Measurements from ENCODE around the gene SMC6.

The SMC6 gene

DNA sequence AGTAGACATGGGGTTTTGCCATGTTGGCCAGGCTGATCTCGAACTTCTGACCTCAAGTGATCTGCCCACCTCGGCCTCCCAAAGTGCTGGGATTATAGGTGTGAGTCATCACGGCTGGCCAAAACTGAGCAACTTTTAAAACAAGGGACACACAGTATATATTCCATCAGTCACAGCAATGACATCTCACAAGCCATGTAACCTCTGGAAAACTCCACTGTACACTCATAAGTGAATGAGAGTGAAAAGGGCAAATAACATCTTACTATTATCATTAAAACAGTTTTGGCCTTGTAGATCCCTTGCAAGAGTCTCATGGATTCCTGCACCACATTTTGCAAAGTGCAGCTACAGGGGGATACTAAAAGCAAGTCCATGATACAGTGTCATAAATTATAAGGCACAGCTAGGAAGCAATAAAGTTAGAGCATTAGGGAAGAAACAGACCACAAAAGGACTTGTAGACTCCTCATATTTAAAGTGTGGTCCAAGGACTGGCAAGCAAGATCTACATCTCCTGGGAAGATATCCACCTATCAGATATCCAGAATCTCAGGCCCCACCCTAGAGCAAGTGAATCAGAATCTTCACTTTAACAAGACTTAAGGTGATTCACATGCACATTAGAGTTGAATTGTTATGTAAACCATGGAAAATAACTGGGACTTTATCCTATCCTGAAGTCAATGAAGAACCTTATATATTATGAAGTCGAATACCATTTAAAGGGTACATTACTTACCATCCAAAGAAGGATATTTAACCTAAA is 5.7 kb downstream of the SMC6 start:
- Histone ChIP-seq H3K27ac (ENCODE audit: low read depth, low read length, severe bottlenecking) (no peak overlapping the region), H3K9me3 (ENCODE audit: control insufficient read depth, low read length) (no peaks in the 10 kb centered on the region), H3K4me1 (ENCODE audit: control insufficient read depth, insufficient read depth, low read length, poor library complexity, severe bottlenecking) (peaks cover 3% of the 10 kb centered on the region), H3K36me3 (ENCODE audit: control insufficient read depth, insufficient read depth, low read length) (peaks cover 25% of the 10 kb centered on the region), H3K4me3 (ENCODE audit: extremely low read depth, insufficient read depth, low read length, poor library complexity, severe bottlenecking) (no peak overlapping the region)
- WGBS, 2 experiments (ENCODE audit: insufficient coverage in 2 of 2) = 100% methylated on average over 1 to 2 of the region's 4 CpGs

DNA sequence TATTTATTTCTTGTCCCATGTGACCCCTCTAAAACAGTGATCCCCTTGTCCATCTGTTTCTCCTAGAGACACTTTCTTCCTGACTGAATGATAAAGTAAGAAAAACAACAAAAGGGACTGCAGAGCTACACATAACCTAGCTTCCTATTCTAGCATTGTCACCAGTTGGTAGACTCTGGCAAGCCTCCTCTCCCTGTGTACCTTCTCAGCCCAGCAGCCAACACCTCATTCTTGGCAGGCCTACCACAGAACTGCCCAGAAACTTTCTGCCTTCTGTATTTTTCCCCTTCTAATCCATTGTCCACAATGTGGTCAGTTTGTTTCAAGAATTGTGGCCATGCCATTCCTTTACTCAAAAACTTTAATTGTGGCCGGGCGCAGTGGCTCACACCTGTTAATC is 13.4 kb downstream of the SMC6 start:
- no peaks in the 10 kb centered on the region for H3K4me1 ChIP-seq (ENCODE audit: control insufficient read depth, insufficient read depth, low read length, poor library complexity, severe bottlenecking)
- 100% methylated on average over 2 of the region's 2 CpGs for WGBS, 2 experiments (ENCODE audit: insufficient coverage in 2 of 2)
- no peaks in the 10 kb centered on the region for H3K9me3 ChIP-seq (ENCODE audit: control insufficient read depth, low read length)
- H3K27ac ChIP-seq (ENCODE audit: low read depth, low read length, severe bottlenecking) = no peak overlapping the region
- H3K4me3 ChIP-seq (ENCODE audit: extremely low read depth, insufficient read depth, low read length, poor library complexity, severe bottlenecking) = no peak overlapping the region
- peaks cover 86% of the 10 kb centered on the region for H3K36me3 ChIP-seq (ENCODE audit: control insufficient read depth, insufficient read depth, low read length)

DNA sequence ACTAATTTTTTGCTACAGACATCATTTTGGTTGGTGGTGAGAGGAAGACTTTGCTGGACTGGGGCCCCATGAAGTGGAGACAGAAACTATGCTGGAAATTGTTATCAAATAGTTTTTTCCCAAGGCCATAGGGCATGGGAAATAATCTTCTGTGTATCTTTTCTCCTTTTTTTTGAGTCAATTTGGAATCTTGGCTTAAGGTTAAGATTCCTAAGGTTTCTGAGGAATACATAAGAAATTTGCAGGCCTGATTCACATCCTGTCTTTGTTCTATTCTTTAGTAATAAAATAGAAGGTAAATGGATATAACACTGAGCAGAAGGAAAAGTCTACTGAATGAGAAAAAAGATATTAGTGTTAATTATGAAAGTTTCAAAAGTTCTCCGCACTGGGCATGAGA is 16.6 kb downstream of the SMC6 start:
- 100% methylated on average over 1 of the region's 1 CpG for WGBS, 2 experiments (ENCODE audit: insufficient coverage in 2 of 2)
- peaks cover 87% of the 10 kb centered on the region for H3K36me3 ChIP-seq (ENCODE audit: control insufficient read depth, insufficient read depth, low read length)

DNA sequence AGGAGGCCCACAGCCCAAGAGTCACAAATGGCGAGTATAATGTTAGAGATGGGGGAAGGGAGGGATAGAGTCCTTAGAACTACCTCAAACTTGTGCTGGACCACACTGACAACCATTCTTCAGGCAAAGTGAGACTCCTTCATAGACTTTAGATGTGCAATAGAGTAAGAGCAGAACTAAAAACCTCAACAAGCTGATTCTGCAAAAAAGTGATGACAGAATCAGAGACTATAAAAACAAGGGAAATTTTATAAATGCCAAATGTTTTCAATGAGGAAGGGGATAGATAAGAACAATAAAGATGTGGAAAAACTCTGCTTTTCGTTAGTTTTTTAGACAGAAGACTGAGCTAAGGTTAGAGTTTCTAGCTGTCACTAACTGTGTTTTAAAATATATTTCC is 17.7 kb downstream of the SMC6 start:
- 89% methylated on average over 1 of the region's 2 CpGs; no CpG with 5 or more reads in 1 of the 2 experiments for WGBS, 2 experiments (ENCODE audit: insufficient coverage in 2 of 2)
- no peaks in the 10 kb centered on the region for H3K9me3 ChIP-seq (ENCODE audit: control insufficient read depth, low read length)
- no peaks in the 10 kb centered on the region for H3K4me1 ChIP-seq (ENCODE audit: control insufficient read depth, insufficient read depth, low read length, poor library complexity, severe bottlenecking)
- no peak overlapping the region for H3K4me3 ChIP-seq (ENCODE audit: extremely low read depth, insufficient read depth, low read length, poor library complexity, severe bottlenecking)
- H3K36me3 ChIP-seq (ENCODE audit: control insufficient read depth, insufficient read depth, low read length) = peaks cover 89% of the 10 kb centered on the region
- no peak overlapping the region for H3K27ac ChIP-seq (ENCODE audit: low read depth, low read length, severe bottlenecking)

More for the DNA sequence above, 16.6 kb downstream of the SMC6 start:
- Histone ChIP-seq H3K27ac (ENCODE audit: low read depth, low read length, severe bottlenecking) (no peak overlapping the region), H3K4me3 (ENCODE audit: extremely low read depth, insufficient read depth, low read length, poor library complexity, severe bottlenecking) (no peak overlapping the region), H3K4me1 (ENCODE audit: control insufficient read depth, insufficient read depth, low read length, poor library complexity, severe bottlenecking) (no peaks in the 10 kb centered on the region), H3K9me3 (ENCODE audit: control insufficient read depth, low read length) (no peaks in the 10 kb centered on the region)

DNA sequence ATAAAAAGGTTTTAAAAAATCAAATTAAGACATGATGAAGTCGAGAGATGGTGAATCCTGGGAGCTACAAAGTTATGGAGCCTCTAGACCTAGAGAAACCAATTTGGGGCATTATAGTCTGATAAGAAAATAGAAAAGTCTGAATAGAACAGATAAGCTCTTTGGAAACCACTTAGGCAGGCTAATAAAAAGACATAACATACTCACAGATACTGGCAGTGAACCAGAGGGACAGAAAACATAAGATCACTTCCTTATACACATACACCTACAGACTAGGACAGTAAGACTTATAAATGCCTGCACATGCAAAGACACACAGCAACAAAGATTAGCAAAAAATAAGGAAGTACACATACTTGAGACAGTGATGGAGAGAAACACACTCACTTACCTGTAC is 20.0 kb downstream of the SMC6 start:
- H3K9me3 ChIP-seq (ENCODE audit: control insufficient read depth, low read length) = no peaks in the 10 kb centered on the region
- no peak overlapping the region for H3K4me3 ChIP-seq (ENCODE audit: extremely low read depth, insufficient read depth, low read length, poor library complexity, severe bottlenecking)
- no CpG with 5 or more reads among the region's 1 CpG for WGBS, 2 experiments (ENCODE audit: insufficient coverage in 2 of 2)
- no peaks in the 10 kb centered on the region for H3K4me1 ChIP-seq (ENCODE audit: control insufficient read depth, insufficient read depth, low read length, poor library complexity, severe bottlenecking)
- H3K36me3 ChIP-seq (ENCODE audit: control insufficient read depth, insufficient read depth, low read length) = peaks cover 89% of the 10 kb centered on the region
- no peak overlapping the region for H3K27ac ChIP-seq (ENCODE audit: low read depth, low read length, severe bottlenecking)

DNA sequence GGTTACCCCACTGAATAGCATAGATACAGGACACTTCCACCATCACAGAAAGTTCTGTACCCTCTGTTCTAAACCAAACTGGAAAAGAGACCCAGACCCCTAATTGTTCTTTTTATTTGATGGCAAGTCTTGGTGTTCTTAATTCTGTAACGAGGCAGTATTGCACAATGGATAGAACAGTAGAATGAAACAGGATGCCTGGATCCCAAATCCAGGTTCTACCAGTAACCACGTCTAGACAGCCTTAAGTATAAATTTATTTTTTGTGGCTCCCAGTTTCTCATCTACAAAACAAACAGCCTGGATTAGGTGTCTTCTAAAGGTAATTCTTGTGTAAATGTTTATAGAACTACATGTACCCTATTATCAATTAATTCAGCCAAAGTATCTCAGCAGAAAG is 23.7 kb downstream of the SMC6 start:
- Histone ChIP-seq H3K27ac (ENCODE audit: low read depth, low read length, severe bottlenecking) (no peak overlapping the region), H3K9me3 (ENCODE audit: control insufficient read depth, low read length) (no peaks in the 10 kb centered on the region), H3K4me3 (ENCODE audit: extremely low read depth, insufficient read depth, low read length, poor library complexity, severe bottlenecking) (no peak overlapping the region), H3K36me3 (ENCODE audit: control insufficient read depth, insufficient read depth, low read length) (peaks cover 77% of the 10 kb centered on the region), H3K4me1 (ENCODE audit: control insufficient read depth, insufficient read depth, low read length, poor library complexity, severe bottlenecking) (no peaks in the 10 kb centered on the region)
- no CpG with 5 or more reads among the region's 2 CpGs for WGBS, 2 experiments (ENCODE audit: insufficient coverage in 2 of 2)

DNA sequence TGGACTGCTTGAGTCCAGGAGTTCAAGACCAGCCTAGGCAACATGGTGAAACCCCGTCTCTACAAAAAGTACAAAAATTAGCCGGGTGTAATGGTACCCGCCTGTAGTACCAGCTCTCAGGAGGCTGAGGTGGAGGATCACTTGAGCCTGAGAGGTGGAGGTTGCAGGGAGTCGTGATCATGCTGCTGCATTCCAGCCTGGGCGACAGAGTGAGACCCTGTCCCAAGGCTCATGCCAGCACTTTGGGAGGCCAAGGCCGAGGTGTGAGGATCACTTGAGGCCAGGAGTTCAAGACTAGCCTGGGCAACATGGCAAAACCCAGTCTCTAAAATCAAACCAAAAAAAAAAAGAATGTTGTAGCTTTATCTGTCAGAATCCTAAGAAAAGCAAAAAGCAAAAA is 25.4 kb downstream of the SMC6 start:
- H3K36me3 ChIP-seq (ENCODE audit: control insufficient read depth, insufficient read depth, low read length) = peaks cover 71% of the 10 kb centered on the region

DNA sequence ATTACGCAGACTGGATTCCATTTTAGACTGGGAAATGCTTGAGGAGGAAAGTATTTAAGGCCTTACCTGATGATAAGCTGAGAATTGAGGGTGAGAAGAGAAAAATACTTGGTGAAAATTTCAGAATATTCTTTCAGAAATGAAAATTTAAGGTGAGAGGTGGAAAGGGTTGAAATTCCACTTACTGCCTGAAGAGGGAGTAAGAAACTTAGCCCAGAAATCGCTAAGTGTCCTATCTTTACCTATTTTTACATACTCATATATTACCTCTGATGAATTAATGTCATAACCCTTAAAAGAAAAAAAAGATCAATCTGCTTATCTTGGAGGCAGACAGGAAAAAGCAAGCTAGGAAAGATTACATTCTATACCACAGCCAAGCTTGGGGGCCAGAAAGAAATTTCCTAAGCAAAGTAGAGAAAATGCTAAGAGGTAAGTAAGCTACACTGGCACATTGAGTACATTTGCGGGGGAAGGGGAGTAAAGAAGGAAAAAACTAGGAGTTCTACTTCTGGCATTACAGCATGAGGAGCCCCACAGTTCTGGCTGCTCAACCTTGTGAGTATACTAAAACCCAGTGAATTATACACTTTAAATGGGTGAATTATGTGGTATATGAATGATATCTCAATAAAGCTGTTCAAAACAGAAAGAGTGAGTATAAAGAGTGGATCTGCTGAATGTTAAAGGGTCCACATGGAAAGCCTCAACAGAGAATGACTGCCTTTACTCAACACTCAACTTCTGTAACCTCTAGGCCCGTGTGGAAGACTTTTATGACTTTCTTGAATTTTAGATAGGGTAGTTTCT is 33.8 kb downstream of the SMC6 start:
- H3K9me3 ChIP-seq (ENCODE audit: control insufficient read depth, low read length) = no peaks in the 10 kb centered on the region
- 83 to 92% methylated on average over 1 to 2 of the region's 4 CpGs for WGBS, 2 experiments (ENCODE audit: insufficient coverage in 2 of 2)
- no peak overlapping the region for H3K27ac ChIP-seq (ENCODE audit: low read depth, low read length, severe bottlenecking)
- peaks cover 78% of the 10 kb centered on the region for H3K36me3 ChIP-seq (ENCODE audit: control insufficient read depth, insufficient read depth, low read length)
- H3K4me1 ChIP-seq (ENCODE audit: control insufficient read depth, insufficient read depth, low read length, poor library complexity, severe bottlenecking) = peaks cover 10% of the 10 kb centered on the region
- H3K4me3 ChIP-seq (ENCODE audit: extremely low read depth, insufficient read depth, low read length, poor library complexity, severe bottlenecking) = no peak overlapping the region

More for the DNA sequence above, 25.4 kb downstream of the SMC6 start:
- H3K27ac ChIP-seq (ENCODE audit: low read depth, low read length, severe bottlenecking) = no peak overlapping the region
- no peaks in the 10 kb centered on the region for H3K4me1 ChIP-seq (ENCODE audit: control insufficient read depth, insufficient read depth, low read length, poor library complexity, severe bottlenecking)
- no peak overlapping the region for H3K4me3 ChIP-seq (ENCODE audit: extremely low read depth, insufficient read depth, low read length, poor library complexity, severe bottlenecking)
- WGBS, 2 experiments (ENCODE audit: insufficient coverage in 2 of 2) = 94 to 96% methylated on average over 6 of the region's 6 CpGs
- H3K9me3 ChIP-seq (ENCODE audit: control insufficient read depth, low read length) = no peaks in the 10 kb centered on the region

DNA sequence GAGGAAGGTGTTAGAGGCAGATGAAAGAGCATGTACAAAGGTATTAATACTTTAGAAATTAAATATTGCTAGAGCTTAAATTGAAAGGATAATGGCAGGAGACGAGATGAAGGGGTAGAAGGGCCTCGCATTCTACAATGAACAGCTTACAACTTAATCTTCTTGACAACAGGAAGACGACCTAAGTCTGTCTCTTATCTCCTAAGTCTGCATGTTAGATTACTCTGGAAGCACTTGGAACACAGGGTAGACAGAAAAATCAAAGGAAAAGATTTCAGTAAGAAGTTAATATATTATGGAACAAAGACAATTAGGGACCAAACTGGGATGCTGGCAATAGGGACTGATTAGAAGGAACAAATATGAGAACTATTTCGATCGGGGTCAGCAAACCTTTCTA is 34.9 kb downstream of the SMC6 start:
- H3K9me3 ChIP-seq (ENCODE audit: control insufficient read depth, low read length) = no peaks in the 10 kb centered on the region
- WGBS, 2 experiments (ENCODE audit: insufficient coverage in 2 of 2) = 95 to 100% methylated on average over 1 to 3 of the region's 5 CpGs
- H3K27ac ChIP-seq (ENCODE audit: low read depth, low read length, severe bottlenecking) = no peak overlapping the region
- peaks cover 81% of the 10 kb centered on the region for H3K36me3 ChIP-seq (ENCODE audit: control insufficient read depth, insufficient read depth, low read length)
- peaks cover 10% of the 10 kb centered on the region for H3K4me1 ChIP-seq (ENCODE audit: control insufficient read depth, insufficient read depth, low read length, poor library complexity, severe bottlenecking)
- no peak overlapping the region for H3K4me3 ChIP-seq (ENCODE audit: extremely low read depth, insufficient read depth, low read length, poor library complexity, severe bottlenecking)

DNA sequence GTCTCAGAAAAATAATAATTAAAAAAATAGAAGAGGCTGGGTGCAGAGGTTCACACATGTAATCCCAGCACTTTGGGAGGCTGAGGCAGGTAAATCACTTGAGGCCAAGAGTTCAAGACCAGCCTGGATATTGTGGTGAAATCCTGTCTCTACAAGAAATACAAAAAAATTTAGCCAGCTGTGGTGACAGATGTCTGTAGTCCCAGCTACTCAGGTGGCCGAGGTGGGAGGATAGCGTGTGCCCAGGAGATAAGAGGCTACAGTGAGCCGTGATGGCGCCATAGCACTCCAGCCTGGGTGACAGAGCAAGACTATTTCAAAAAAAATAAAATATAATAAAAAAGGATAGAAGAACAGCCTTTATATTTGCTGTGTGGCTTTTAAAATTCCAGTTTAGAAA is 35.9 kb downstream of the SMC6 start:
- Histone ChIP-seq H3K4me1 (ENCODE audit: control insufficient read depth, insufficient read depth, low read length, poor library complexity, severe bottlenecking) (peaks cover 10% of the 10 kb centered on the region), H3K9me3 (ENCODE audit: control insufficient read depth, low read length) (no peaks in the 10 kb centered on the region), H3K36me3 (ENCODE audit: control insufficient read depth, insufficient read depth, low read length) (peaks cover 82% of the 10 kb centered on the region), H3K27ac (ENCODE audit: low read depth, low read length, severe bottlenecking) (no peak overlapping the region), H3K4me3 (ENCODE audit: extremely low read depth, insufficient read depth, low read length, poor library complexity, severe bottlenecking) (no peak overlapping the region)
- no CpG with 5 or more reads among the region's 4 CpGs for WGBS, 2 experiments (ENCODE audit: insufficient coverage in 2 of 2)

DNA sequence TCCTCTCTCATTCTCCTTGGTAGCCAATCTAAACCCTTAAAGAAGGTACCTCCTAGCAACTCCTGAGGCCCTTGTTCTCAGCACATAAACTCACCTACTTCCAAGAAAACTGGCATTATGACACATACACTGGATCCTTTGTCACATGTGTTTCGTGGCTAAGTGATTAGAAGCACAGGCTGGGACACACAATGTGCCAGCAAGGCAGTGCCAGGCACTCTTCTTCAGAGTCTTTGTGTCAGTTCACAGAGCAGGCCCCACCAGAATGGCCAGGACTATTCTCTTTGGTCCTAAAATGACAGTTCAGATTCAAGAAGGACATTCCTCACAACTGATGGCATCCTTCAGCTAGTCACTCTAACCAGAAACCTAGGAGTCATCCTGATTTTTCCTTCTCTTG is 40.3 kb downstream of the SMC6 start:
- no CpG with 5 or more reads among the region's 1 CpG for WGBS, 2 experiments (ENCODE audit: insufficient coverage in 2 of 2)
- no peak overlapping the region for H3K4me3 ChIP-seq (ENCODE audit: extremely low read depth, insufficient read depth, low read length, poor library complexity, severe bottlenecking)
- H3K36me3 ChIP-seq (ENCODE audit: control insufficient read depth, insufficient read depth, low read length) = peaks cover 82% of the 10 kb centered on the region
- H3K27ac ChIP-seq (ENCODE audit: low read depth, low read length, severe bottlenecking) = no peak overlapping the region
- H3K4me1 ChIP-seq (ENCODE audit: control insufficient read depth, insufficient read depth, low read length, poor library complexity, severe bottlenecking) = no peaks in the 10 kb centered on the region
- no peaks in the 10 kb centered on the region for H3K9me3 ChIP-seq (ENCODE audit: control insufficient read depth, low read length)
